Heart right ventricle (tissue), 16 donors: ENCODE data around the gene FGGY. TPM values are rescaled to one million over a fixed set of nuclear protein-coding genes. Genes with fewer than 3 reads are reported as not detected.
A peak's percentile ranks its signal among the peaks of the same experiment; 100 is the strongest.

ENCODE experiments used
- ATAC-seq, 8 donors: fragments of 200-7000 bp; cut with Tn5 transposase; one replicate each; pipeline ENCODE4 v1.9.1; 2020; ENCODE audit warnings: mild to moderate bottlenecking in 8 of 8, moderate library complexity in 8 of 8, moderate number of reproducible peaks in 1 of 8
- DNase-seq, 2 donors: peaks; one replicate each; pipeline ENCODE4 v3.0.0-alpha.2; 2020
- H3K27ac ChIP-seq, 10 donors: fragments of 200-600 bp; sonication (generic) in 2 of 10; one replicate each; pipeline versions ENCODE4 v1.5.0 to v1.8.0; 2020 to 2022; ENCODE audit warnings: mild to moderate bottlenecking in 3 of 10
- H3K27me3 ChIP-seq, 7 donors: fragments of 200-600 bp; one replicate each; pipeline ENCODE4 v1.8.0; 2021 to 2022; ENCODE audit warnings: mild to moderate bottlenecking in 2 of 7
- H3K36me3 ChIP-seq, 9 donors: fragments of 200-600 bp; sonication (generic) in 1 of 9; one replicate each; pipeline versions ENCODE4 v1.5.0 to v1.8.0; 2020 to 2022; ENCODE audit warnings: mild to moderate bottlenecking in 2 of 9
- H3K4me1 ChIP-seq, 9 donors: fragments of 200-600 bp; sonication (generic) in 1 of 9; one replicate each; pipeline versions ENCODE4 v1.5.0 to v1.8.0; 2020 to 2022; ENCODE audit warnings: mild to moderate bottlenecking in 4 of 9
- H3K4me3 ChIP-seq, 10 donors: fragments of 200-600 bp; sonication (generic) in 2 of 10; one replicate each; pipeline versions ENCODE4 v1.5.0 to v1.8.0; 2020 to 2022; ENCODE audit warnings: mild to moderate bottlenecking in 7 of 10, moderate library complexity in 2 of 10
- H3K9me3 ChIP-seq, 11 donors: fragments of 200-600 bp in 10 of 11; sonication (generic) in 2 of 11; one replicate each; pipeline versions ENCODE4 v1.5.0 to v1.8.0; 2013 to 2022; ENCODE audit warnings: mild to moderate bottlenecking in 2 of 11, control low read depth in 1 of 11, moderate library complexity in 1 of 11
- CTCF ChIP-seq, 9 donors: fragments of 200-600 bp; sonication (generic) in 2 of 9; IDR thresholded peaks; one replicate each; pipeline versions ENCODE4 v1.5.0 to v1.8.0; 2021 to 2022; ENCODE audit warnings: antibody characterized with exemption in 9 of 9, mild to moderate bottlenecking in 5 of 9, moderate library complexity in 1 of 9
- WGBS, 2 donors: extraction: QIAGEN DNeasy Blood & Tissue Kit; methylation state at CpG; one replicate each; pipeline ENCODE4 v1.1.7; 2013; ENCODE audit warnings: inconsistent platforms in 1 of 2; 5-methylcytosine and 5-hydroxymethylcytosine counted together
- intact Hi-C, 10 donors: fragments of 100-400 bp; cut with DNase I; formaldehyde crosslinking; loops; one replicate each; pipeline versions ENCODE4 v1.11.1 to v1.14.2; 2022
- polyA plus RNA-seq, 2 donors: library from polyadenylated mRNA; stranded (reverse); fragments of 200-250 nt; gene quantifications; one replicate each; pipeline ENCODE4 v1.2.3, GENCODE V29; 2013
- total RNA-seq, 10 donors: library from RNA; stranded (reverse); fragmentation: NEBNext Ultra II Directional in 3 of 10; extraction: Animal tissue kit (Norgen Biotek cat#: 25700) in 3 of 10; gene quantifications; one replicate each; pipeline versions ENCODE4 v1.2.1 to v1.2.4, GENCODE V29; 2021 to 2023
- donor health status: Arrhythmogenic right ventricular cardiomyopathy.
- donor health status: ischemic (EF 13 %, LVEDD 7.1; RV severe dilation, severe dysfunction).
- donor health status: healthy with polysubstance abuse.
- donor health status: DM: no; HTN: yes; CAD: no.
- donor health status: DM: no; HTN: no; CAD: no.
- donor health status: ischemic (EF 25% LVEDD 6.9; RV normal size, moderate dysfunction).
- donor health status: ischemic (EF 25% LVEDD 5.7; RV mildly dilated, moderate dysfunction).
- donor health status: healthy.
- donor health status: DM: yes; HTN: yes; CAD: no.
- donor health status: Ischemic cardiomyopathy.
- donor health status: ischemic (EF 35%, LVEDD 5.7; RV mildly dilated, moderate dysfunction).
- donor health status: nonischemic (EF 11% LVEDD 7.7; RV severe dilation, severe dysfunction).
- donor health status: DM: yes; HTN: yes; CAD: no.
- donor health status: PGD.
- donor health status: ischemic (EF 29% LVEDD 5.4; RV normal size, mild dysfunction).
- donor health status: nonischemic (EF 23%, LVEDD 6.1; RV moderate dilation, normal function).

Gene FGGY
- total and polyA plus RNA-seq, 12 donors, result 3.1 to 51.8 (median 34.7) TPM

- no peak for TF ChIP-seq CTCF (IDR thresholded peaks at IDR 0.05)
- H3K9me3 ChIP-seq, result no peaks in the 10 kb centered on the region
- intact Hi-C loops, result loop anchor here in 1 of 10 donors (10.0 kb wide), 1 partner anchor 780 kb away; the partner anchor contains the start of gene JUN
- ATAC-seq (no peak), DNase-seq (no peak)
- H3K4me1 ChIP-seq, result peaks cover 0 to 15% (median 0%) of the 10 kb centered on the region in 9 donors
- 82 to 85% methylated on average over 6 of the region's 6 CpGs for WGBS, 2 donors
- peak overlapping the region in 1 of 10 donors; percentile 59 for H3K27ac ChIP-seq
- no peaks in the 10 kb centered on the region for H3K36me3 ChIP-seq
- H3K4me3 ChIP-seq, result no peak overlapping the region
- H3K27me3 ChIP-seq, result no peaks in the 10 kb centered on the region
These were observed 267.4 kb downstream of the FGGY start for GRCh38 chr1:59564192-59564891.

GRCh38 chr1:59565611-59566410, 268.9 kb downstream of the FGGY start:
- ATAC-seq, result peak in 6 of 8 donors; percentile 34 to 78 (median 50)
- peaks cover 0 to 30% (median 0%) of the 10 kb centered on the region in 9 donors for H3K4me1 ChIP-seq
- no peaks in the 10 kb centered on the region for H3K27me3 ChIP-seq
- H3K4me3 ChIP-seq, result peak overlapping the region in 1 of 10 donors; percentile 6
- peak in 1 of 2 donors; percentile 19 for DNase-seq
- H3K9me3 ChIP-seq, result no peaks in the 10 kb centered on the region
- intact Hi-C loops, result loop anchor here in 1 of 10 donors (10.0 kb wide), 1 partner anchor 781 kb away; the partner anchor contains the start of gene JUN
- H3K27ac ChIP-seq, result peak overlapping the region in 5 of 10 donors; percentile 20 to 59 (median 39)
- WGBS, 2 donors, result 74 to 80% methylated on average over 5 of the region's 5 CpGs
- no peak for TF ChIP-seq CTCF (IDR thresholded peaks at IDR 0.05)
- H3K36me3 ChIP-seq, result no peaks in the 10 kb centered on the region

- 87 to 89% methylated on average over 6 of the region's 6 CpGs for WGBS, 2 donors
- H3K4me3 ChIP-seq, result no peak overlapping the region
- no peak overlapping the region for H3K27ac ChIP-seq
- intact Hi-C loops, result loop anchor here in 1 of 10 donors (10.0 kb wide), 1 partner anchor 784 kb away; the partner anchor contains the start of gene JUN
- TF ChIP-seq CTCF (IDR thresholded peaks at IDR 0.05), result peak in 6 of 9 donors; percentile 9 to 45 (median 36)
- ATAC-seq (peak in 1 of 8 donors; percentile 46), DNase-seq (no peak)
- H3K27me3 ChIP-seq, result no peaks in the 10 kb centered on the region
- no peaks in the 10 kb centered on the region for H3K9me3 ChIP-seq
- peaks cover 0 to 49% (median 0%) of the 10 kb centered on the region in 9 donors for H3K4me1 ChIP-seq
- no peaks in the 10 kb centered on the region for H3K36me3 ChIP-seq
These were observed 271.5 kb downstream of the FGGY start for GRCh38 chr1:59568158-59568935.
